Activated naive CD8-positive, alpha-beta T cell treated with anti-CD3 and anti-CD28 coated beads, Interleukin-2, amount 10 ng/mL, durations not matched to agents 7 days and 5 days (primary cell): ENCODE data around the gene BFSP2. TPM values are rescaled to one million over a fixed set of nuclear protein-coding genes. Genes with fewer than 3 reads are reported as not detected.
A peak's percentile ranks its signal among the peaks of the same experiment; 100 is the strongest.
"Not testable (repeated sequence)": the region's sequence is repeated elsewhere in the genome, so short reads cannot be mapped to it uniquely, and the experiment has no call there.

Experiments used
- ATAC-seq: fragments of 150-1000 bp; cut with Tn5 transposase; one replicate; pipeline ENCODE4 v1.10.0; 2021; ENCODE audit warnings: low read depth, moderate library complexity
- POLR2A ChIA-PET: fragments of 350-600 bp; sonication (Branson Sonifier 250); formaldehyde crosslinking; loops from one replicate; lab custom pipeline; 2021; ENCODE audit warnings: antibody characterized with exemption; lab: Charles Lee
- DNase-seq: peaks from one replicate; pipeline ENCODE4 v3.0.0; 2021
- H3K27ac Mint-ChIP-seq: one replicate; pipeline ENCODE4 v1.8.0; 2022; ENCODE audit warnings: mild to moderate bottlenecking, mixed read lengths
- H3K27me3 Mint-ChIP-seq: one replicate; pipeline ENCODE4 v1.8.0; 2022; ENCODE audit warnings: mild to moderate bottlenecking, moderate library complexity, mixed read lengths
- H3K36me3 Mint-ChIP-seq: one replicate; pipeline ENCODE4 v1.8.0; 2021; ENCODE audit warnings: mild to moderate bottlenecking, mixed read lengths
- H3K4me1 Mint-ChIP-seq: one replicate; pipeline ENCODE4 v1.8.0; 2021; ENCODE audit warnings: mixed read lengths
- H3K4me3 Mint-ChIP-seq: one replicate; pipeline ENCODE4 v1.8.0; 2022; ENCODE audit warnings: mild to moderate bottlenecking, moderate library complexity, mixed read lengths
- H3K9me3 Mint-ChIP-seq: one replicate; pipeline ENCODE4 v1.8.0; 2021; ENCODE audit warnings: mixed read lengths
- total RNA-seq, 2 experiments: library from RNA; stranded (reverse); gene quantifications; one replicate each; pipeline ENCODE4 v1.2.3, GENCODE V29; 2021

The BFSP2 gene
- total RNA-seq, 2 experiments from 2014 or later = not detected

DNA sequence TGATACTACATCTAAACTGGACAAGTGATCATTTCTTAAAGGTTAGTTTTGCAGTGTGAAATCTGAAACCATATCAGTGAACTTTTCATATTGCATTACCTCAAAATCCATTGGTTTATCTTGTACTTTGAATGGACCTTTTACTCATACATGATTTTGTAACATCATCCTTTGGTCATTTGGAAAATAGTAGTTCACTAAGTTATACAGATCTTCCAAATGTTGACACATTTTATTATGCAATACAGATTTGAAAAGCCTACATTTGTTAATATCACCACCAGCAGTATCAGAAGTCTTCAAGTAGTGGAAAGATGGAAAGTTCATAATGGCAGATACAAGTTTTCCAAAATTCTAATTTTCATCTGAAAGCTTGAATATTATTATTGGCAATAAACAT lies 109.6 kb downstream of the BFSP2 start:
- H3K4me3 Mint-ChIP-seq = no peak overlapping the region
- H3K36me3 Mint-ChIP-seq = peaks cover 1% of the 10 kb centered on the region
- ATAC-seq (no peak), DNase-seq (no peak)
- no peak overlapping the region for H3K27ac Mint-ChIP-seq
- peaks cover 12% of the 10 kb centered on the region for H3K4me1 Mint-ChIP-seq
- no peaks in the 10 kb centered on the region for H3K27me3 Mint-ChIP-seq
- POLR2A ChIA-PET = interaction anchor here (1.6 kb wide), 1 partner anchor 19 kb away, joined by 3 read pairs; no protein-coding TSS in a partner anchor
- H3K9me3 Mint-ChIP-seq = no peaks in the 10 kb centered on the region

DNA sequence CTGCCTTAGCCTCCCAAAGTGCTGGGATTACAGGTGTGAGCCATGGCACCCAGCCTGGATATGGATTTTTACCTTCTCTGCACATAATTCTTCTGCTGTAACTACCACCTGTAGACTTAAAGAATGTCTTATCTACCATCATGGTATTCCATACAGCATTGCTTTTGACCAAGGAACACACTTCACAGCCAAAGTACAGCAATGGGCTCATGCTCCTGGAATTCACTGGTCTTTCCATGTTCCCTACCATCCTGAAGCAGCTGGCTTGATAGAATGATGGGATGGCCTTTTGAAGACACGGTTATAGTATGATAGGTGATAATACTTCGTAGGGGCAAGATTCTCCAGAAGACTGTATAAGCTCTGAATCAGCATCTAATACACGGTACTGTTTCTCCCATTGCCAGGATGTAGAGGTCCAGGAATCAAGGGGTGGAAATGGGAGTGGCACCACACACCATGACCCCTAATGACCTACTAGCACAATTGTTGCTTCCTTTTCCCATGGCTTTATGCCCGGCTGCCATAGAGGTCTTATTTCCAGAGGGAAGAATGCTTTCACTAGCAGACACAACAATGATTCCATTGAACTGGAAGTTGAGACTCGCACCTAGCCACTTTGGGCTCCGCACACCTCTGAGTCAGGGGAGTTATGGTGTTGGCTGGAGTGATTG lies 112.7 kb downstream of the BFSP2 start:
- H3K4me3 Mint-ChIP-seq = no peak overlapping the region
- no peaks in the 10 kb centered on the region for H3K27me3 Mint-ChIP-seq
- no peaks in the 10 kb centered on the region for H3K4me1 Mint-ChIP-seq
- DNase-seq (no peak), ATAC-seq (no peak)
- H3K9me3 Mint-ChIP-seq = no peaks in the 10 kb centered on the region
- H3K36me3 Mint-ChIP-seq = no peaks in the 10 kb centered on the region
- POLR2A ChIA-PET = no interaction called here
- H3K27ac Mint-ChIP-seq = no peak overlapping the region

DNA sequence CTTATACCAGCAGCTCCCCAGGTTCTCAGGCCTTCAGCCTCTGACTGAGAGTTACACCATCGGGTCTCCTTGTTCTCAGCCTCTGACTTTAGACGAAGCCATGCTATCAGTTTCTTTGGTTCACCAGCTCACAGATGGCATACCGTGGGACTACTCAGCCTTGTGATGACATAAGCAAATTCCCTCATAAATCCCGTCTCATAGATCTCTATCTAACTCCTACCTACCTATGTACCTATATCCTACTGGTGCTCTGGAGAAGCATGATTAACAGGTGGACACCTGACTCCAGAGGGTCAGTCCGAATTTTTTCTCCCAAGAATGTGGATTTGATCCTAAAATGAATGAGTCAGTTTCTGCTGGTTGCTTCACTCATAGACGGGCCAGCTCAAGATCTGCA lies 114.6 kb downstream of the BFSP2 start:
- DNase-seq (no peak), ATAC-seq (no peak)
- Mint-ChIP-seq H3K27me3 (no peaks in the 10 kb centered on the region), H3K27ac (no peak overlapping the region), H3K36me3 (no peaks in the 10 kb centered on the region), H3K9me3 (no peaks in the 10 kb centered on the region), H3K4me1 (no peaks in the 10 kb centered on the region), H3K4me3 (no peak overlapping the region)
- POLR2A ChIA-PET = interaction anchor here (1.1 kb wide), 1 partner anchor 22 kb away, joined by 3 read pairs; no protein-coding TSS in a partner anchor

DNA sequence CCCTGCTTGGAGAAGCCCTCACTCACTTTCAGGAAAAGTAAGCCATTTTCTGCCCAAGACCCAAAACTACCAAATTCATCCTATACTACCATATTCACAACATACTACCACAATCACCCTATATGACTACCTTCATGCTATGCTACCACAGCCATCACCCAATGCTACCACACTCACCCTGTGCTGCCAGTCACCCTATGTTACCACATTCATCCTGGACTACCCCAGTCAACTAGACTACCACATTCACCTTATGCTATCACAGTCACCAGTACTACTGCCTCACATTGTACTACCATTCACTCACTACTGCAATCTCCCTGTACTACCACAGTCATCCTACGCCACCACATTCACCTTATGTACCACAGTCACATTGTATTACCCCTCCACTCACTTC lies 115.3 kb downstream of the BFSP2 start:
- DNase-seq (no peak), ATAC-seq (peak; percentile 22)
- Mint-ChIP-seq H3K9me3 (no peaks in the 10 kb centered on the region), H3K4me1 (no peaks in the 10 kb centered on the region), H3K4me3 (no peak overlapping the region), H3K27me3 (no peaks in the 10 kb centered on the region), H3K36me3 (no peaks in the 10 kb centered on the region), H3K27ac (no peak overlapping the region)
- POLR2A ChIA-PET = no interaction called here

DNA sequence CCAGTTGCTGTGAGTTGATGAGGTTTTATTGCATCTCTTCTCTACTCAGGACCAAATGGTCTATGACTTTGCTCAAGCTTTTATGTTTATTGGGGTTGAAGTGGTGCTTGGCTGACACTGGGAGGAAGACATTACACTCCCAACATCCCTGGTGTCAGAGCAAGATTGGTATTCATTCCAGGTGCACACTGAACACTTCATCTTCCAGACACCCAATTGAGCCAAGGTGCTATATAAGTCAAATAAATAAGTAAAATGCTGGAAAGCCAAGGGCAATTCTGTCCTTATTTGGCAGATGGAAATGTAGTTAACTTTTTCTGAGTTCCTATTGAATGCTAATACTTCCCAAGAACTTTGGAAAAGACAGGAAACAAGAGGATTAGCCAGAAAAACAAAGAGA lies 120.4 kb downstream of the BFSP2 start:
- H3K4me1 Mint-ChIP-seq = no peaks in the 10 kb centered on the region
- H3K36me3 Mint-ChIP-seq = no peaks in the 10 kb centered on the region
- POLR2A ChIA-PET = no interaction called here
- no peaks in the 10 kb centered on the region for H3K27me3 Mint-ChIP-seq
- H3K9me3 Mint-ChIP-seq = no peaks in the 10 kb centered on the region
- H3K4me3 Mint-ChIP-seq = no peak overlapping the region
- ATAC-seq (no peak), DNase-seq (no peak)
- H3K27ac Mint-ChIP-seq = no peak overlapping the region

DNA sequence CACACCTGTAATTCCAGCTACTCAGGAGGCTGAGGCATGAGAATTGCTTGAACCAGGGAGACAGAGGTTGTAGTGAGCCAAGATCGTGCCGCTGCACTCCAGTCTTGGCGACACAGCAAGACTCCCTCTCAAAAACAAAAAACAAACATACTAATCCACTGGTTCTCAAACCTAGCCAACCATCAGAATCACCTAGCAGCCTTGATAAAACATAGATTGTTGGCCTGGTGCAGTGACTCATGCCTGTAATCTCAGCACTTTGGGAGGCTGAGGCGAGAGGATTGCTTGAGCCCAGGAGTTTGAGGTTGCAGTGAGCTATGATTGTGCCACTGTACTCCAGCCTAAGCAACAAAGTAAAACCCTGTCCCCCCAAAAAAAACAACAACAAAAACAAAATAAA lies 121.1 kb downstream of the BFSP2 start:
- POLR2A ChIA-PET, H3K27ac Mint-ChIP-seq, H3K4me1 Mint-ChIP-seq, H3K27me3 Mint-ChIP-seq, H3K36me3 Mint-ChIP-seq, DNase-seq, H3K4me3 Mint-ChIP-seq, ATAC-seq, H3K9me3 Mint-ChIP-seq: not testable (repeated sequence)

DNA sequence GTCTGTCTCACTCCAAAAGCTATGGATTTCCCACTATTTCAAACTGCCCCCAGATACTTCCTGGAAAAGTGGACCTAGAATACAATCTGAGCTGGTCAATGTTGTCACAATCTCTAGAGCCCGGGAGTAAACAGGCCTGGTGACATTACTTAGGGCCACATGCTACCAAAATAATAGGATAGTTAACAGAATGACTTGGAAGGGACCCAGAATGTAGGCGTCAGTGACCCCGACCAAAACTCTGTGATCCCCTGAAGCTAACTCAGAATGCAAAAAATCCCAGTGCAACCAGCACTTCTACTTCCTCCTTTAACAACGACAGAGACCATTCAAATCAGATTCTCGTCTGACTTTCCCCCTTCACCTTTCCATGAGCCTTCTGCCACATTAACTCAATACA lies 122.1 kb downstream of the BFSP2 start:
- Mint-ChIP-seq H3K27me3 (no peaks in the 10 kb centered on the region), H3K36me3 (no peaks in the 10 kb centered on the region), H3K4me1 (no peaks in the 10 kb centered on the region), H3K27ac (no peak overlapping the region), H3K4me3 (no peak overlapping the region), H3K9me3 (no peaks in the 10 kb centered on the region)
- POLR2A ChIA-PET = no interaction called here
- no peak for DNase-seq
- no peak for ATAC-seq

DNA sequence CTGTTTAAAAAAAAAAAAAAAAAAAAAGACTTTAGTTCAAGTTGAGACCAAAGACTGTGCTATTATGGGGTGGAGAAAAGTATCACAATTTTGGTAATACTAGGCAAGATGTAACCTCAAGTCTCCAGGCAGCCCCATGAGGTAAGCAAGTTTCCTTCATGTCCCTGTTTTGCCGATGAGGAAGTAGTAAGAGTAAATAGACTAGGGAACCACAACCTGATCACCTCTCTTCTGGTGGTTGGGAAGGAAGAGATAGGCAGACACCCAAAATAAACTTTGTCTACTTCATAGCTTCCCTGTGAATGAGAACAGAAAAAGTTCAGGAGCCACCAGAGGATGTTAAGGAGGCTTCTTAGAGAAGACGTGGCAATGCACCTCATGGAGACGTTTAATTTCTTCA lies 123.9 kb downstream of the BFSP2 start:
- H3K36me3 Mint-ChIP-seq, H3K27ac Mint-ChIP-seq, POLR2A ChIA-PET, H3K9me3 Mint-ChIP-seq, DNase-seq, H3K4me1 Mint-ChIP-seq, H3K27me3 Mint-ChIP-seq, ATAC-seq, H3K4me3 Mint-ChIP-seq: not testable (repeated sequence)

Other genes with a start within 250 kb of the BFSP2 start
- gene CDV3, start 173.6 kb downstream of the BFSP2 start, total RNA-seq = 100 to 1,000 TPM; 183 to 200 TPM